Measurements from ENCODE around the gene FAM53B.

The FAM53B gene

GRCh38 chr10:124709861-124710260 is 34.3 kb downstream of the FAM53B start:
- no peak for DNase-seq (ENCODE audit: low read depth)

GRCh38 chr10:124708922-124709520 is 35.2 kb downstream of the FAM53B start:
- DNase-seq (ENCODE audit: low read depth), result no peak

GRCh38 chr10:124708246-124708779 is 35.9 kb downstream of the FAM53B start:
- no peak for DNase-seq (ENCODE audit: low read depth)

- no peak for DNase-seq (ENCODE audit: low read depth)
These were observed 36.6 kb downstream of the FAM53B start for GRCh38 chr10:124707551-124707950.

GRCh38 chr10:124707144-124707467 is 37.1 kb downstream of the FAM53B start:
- DNase-seq (ENCODE audit: low read depth), result no peak

GRCh38 chr10:124706462-124707143 is 37.6 kb downstream of the FAM53B start:
- DNase-seq (ENCODE audit: low read depth), result no peak

GRCh38 chr10:124705817-124706461 is 38.2 kb downstream of the FAM53B start:
- DNase-seq (ENCODE audit: low read depth), result no peak

GRCh38 chr10:124705381-124705740 is 38.8 kb downstream of the FAM53B start:
- DNase-seq (ENCODE audit: low read depth), result no peak

GRCh38 chr10:124704428-124705380 is 39.5 kb downstream of the FAM53B start:
- no peak for DNase-seq (ENCODE audit: low read depth)

GRCh38 chr10:124703778-124704427 is 40.3 kb downstream of the FAM53B start:
- DNase-seq (ENCODE audit: low read depth), result no peak

- DNase-seq (ENCODE audit: low read depth), result no peak
These were observed 40.8 kb downstream of the FAM53B start for GRCh38 chr10:124703372-124703771.

GRCh38 chr10:124701881-124702656 is 42.1 kb downstream of the FAM53B start:
- no peak for DNase-seq (ENCODE audit: low read depth)

- peak; percentile 64 for DNase-seq (ENCODE audit: low read depth)
These were observed 42.7 kb downstream of the FAM53B start for GRCh38 chr10:124701435-124701834.

GRCh38 chr10:124701038-124701365 is 43.2 kb downstream of the FAM53B start:
- no peak for DNase-seq (ENCODE audit: low read depth)

- DNase-seq (ENCODE audit: low read depth), result no peak
These were observed 43.7 kb downstream of the FAM53B start for GRCh38 chr10:124700293-124701037.

- no peak for DNase-seq (ENCODE audit: low read depth)
These were observed 44.5 kb downstream of the FAM53B start for GRCh38 chr10:124699471-124700292.

GRCh38 chr10:124698545-124699469 is 45.4 kb downstream of the FAM53B start:
- DNase-seq (ENCODE audit: low read depth), result no peak

GRCh38 chr10:124697837-124698544 is 46.2 kb downstream of the FAM53B start:
- no peak for DNase-seq (ENCODE audit: low read depth)
